ENCODE measurements around the gene CDH11.

Gene CDH11

GRCh38 chr16:64952177-64952576 is 169.7 kb downstream of the CDH11 start:
- Histone ChIP-seq H3K4me2 (ENCODE audit: low read depth, low read length) (no peak overlapping the region), H3F3A (ENCODE audit: insufficient read depth, low read length) (no peaks in the 10 kb centered on the region), H3K4me3 (ENCODE audit: low read length) (no peak overlapping the region), H3K9me2 (replicated peaks; ENCODE audit: insufficient read depth, low read length) (no peaks in the 10 kb centered on the region), H3K79me2 (ENCODE audit: low read length) (no peaks in the 10 kb centered on the region), H3K4me1 (ENCODE audit: low read length) (no peaks in the 10 kb centered on the region), H3K9me3 (replicated peaks; ENCODE audit: insufficient read depth, low read length) (no peaks in the 10 kb centered on the region; the same call in 1 of the 2 replicates), H3K36me3 (replicated peaks; ENCODE audit: insufficient read depth, low read length) (no peaks in the 10 kb centered on the region), H3K27ac (ENCODE audit: low read length) (no peak overlapping the region), H2AFZ (ENCODE audit: low read length) (no peak overlapping the region), H3K27me3 (replicated peaks; ENCODE audit: insufficient read depth, low read length) (no peaks in the 10 kb centered on the region), H4K20me1 (ENCODE audit: insufficient read depth, low read length) (no peaks in the 10 kb centered on the region), H3K9ac (ENCODE audit: low read length) (no peak overlapping the region)
- DNase-seq: no peak
- TF ChIP-seq EZH2 (optimal IDR thresholded peaks at IDR 0.05; ENCODE audit: low read depth, low read length) (no peak), EZH2phosphoT487 (IDR thresholded peaks at IDR 0.05; ENCODE audit: low read length) (no peak)
- TF ChIP-seq, protein P1, sequence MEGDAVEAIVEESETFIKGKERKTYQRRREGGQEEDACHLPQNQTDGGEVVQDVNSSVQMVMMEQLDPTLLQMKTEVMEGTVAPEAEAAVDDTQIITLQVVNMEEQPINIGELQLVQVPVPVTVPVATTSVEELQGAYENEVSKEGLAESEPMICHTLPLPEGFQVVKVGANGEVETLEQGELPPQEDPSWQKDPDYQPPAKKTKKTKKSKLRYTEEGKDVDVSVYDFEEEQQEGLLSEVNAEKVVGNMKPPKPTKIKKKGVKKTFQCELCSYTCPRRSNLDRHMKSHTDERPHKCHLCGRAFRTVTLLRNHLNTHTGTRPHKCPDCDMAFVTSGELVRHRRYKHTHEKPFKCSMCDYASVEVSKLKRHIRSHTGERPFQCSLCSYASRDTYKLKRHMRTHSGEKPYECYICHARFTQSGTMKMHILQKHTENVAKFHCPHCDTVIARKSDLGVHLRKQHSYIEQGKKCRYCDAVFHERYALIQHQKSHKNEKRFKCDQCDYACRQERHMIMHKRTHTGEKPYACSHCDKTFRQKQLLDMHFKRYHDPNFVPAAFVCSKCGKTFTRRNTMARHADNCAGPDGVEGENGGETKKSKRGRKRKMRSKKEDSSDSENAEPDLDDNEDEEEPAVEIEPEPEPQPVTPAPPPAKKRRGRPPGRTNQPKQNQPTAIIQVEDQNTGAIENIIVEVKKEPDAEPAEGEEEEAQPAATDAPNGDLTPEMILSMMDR (IDR thresholded peaks at IDR 0.05; ENCODE audit: low read length): no peak

DNA sequence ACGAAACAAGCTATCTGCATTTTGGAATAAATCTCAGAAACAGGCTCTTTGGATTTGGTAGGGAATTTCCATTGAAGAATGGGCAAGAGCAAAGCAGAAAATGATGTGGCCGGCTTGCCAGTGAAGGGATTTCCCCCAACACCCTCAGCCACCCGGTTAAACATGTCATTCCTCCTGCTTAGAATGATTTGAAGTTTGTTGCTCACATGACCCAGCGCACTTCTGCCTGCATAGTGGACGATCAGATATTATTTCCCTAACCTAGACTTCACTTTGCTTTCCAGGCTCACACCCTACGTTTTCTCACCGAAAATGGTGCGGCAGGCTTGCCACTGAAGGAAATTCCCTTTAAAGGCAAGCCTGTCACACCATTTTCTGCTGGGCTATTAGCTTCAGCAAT is 170.7 kb downstream of the CDH11 start:
- Histone ChIP-seq H3K4me3 (ENCODE audit: low read length) (no peak overlapping the region), H3K4me2 (ENCODE audit: low read depth, low read length) (no peak overlapping the region), H3K9me2 (replicated peaks; ENCODE audit: insufficient read depth, low read length) (no peaks in the 10 kb centered on the region), H3K36me3 (replicated peaks; ENCODE audit: insufficient read depth, low read length) (no peaks in the 10 kb centered on the region), H3K9me3 (replicated peaks; ENCODE audit: insufficient read depth, low read length) (no peaks in the 10 kb centered on the region; the same call in 1 of the 2 replicates), H3K27ac (ENCODE audit: low read length) (no peak overlapping the region), H3K27me3 (replicated peaks; ENCODE audit: insufficient read depth, low read length) (no peaks in the 10 kb centered on the region), H2AFZ (ENCODE audit: low read length) (no peak overlapping the region), H4K20me1 (ENCODE audit: insufficient read depth, low read length) (no peaks in the 10 kb centered on the region), H3K4me1 (ENCODE audit: low read length) (no peaks in the 10 kb centered on the region), H3K79me2 (ENCODE audit: low read length) (no peaks in the 10 kb centered on the region), H3F3A (ENCODE audit: insufficient read depth, low read length) (no peaks in the 10 kb centered on the region), H3K9ac (ENCODE audit: low read length) (no peak overlapping the region)
- no peak for TF ChIP-seq EZH2 (optimal IDR thresholded peaks at IDR 0.05; ENCODE audit: low read depth, low read length)
- TF ChIP-seq, protein P1 (IDR thresholded peaks at IDR 0.05; ENCODE audit: low read length): no peak
- no peak for TF ChIP-seq EZH2phosphoT487 (IDR thresholded peaks at IDR 0.05; ENCODE audit: low read length)
- no peak for DNase-seq

DNA sequence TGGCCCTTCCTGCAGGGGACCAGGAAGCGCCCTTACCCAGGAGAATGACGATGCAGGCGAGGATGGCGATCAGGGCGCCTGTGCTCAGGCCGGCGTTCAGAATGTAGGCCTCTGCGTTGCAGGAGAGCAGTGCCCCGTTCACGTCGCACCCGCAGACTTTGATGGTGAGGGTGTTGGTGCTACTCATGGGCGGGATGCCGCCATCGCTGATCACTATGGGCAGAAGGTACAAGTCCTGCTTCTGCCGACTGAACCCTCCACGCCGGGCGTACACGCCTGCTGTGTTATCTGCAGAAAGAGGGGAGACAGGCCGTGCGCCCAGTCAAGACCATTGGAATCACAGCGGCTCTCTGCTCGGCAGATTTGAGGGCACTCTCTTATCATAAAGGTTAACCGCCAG is 171.1 kb downstream of the CDH11 start:
- H3K27ac ChIP-seq (ENCODE audit: low read length): no peak overlapping the region
- DNase-seq: no peak
- H2AFZ ChIP-seq (ENCODE audit: low read length): no peak overlapping the region
- H3F3A ChIP-seq (ENCODE audit: insufficient read depth, low read length): no peaks in the 10 kb centered on the region
- no peak overlapping the region for H3K9ac ChIP-seq (ENCODE audit: low read length)
- no peaks in the 10 kb centered on the region for H3K79me2 ChIP-seq (ENCODE audit: low read length)
- H3K4me2 ChIP-seq (ENCODE audit: low read depth, low read length): no peak overlapping the region
- H3K27me3 ChIP-seq (replicated peaks; ENCODE audit: insufficient read depth, low read length): no peaks in the 10 kb centered on the region
- no peaks in the 10 kb centered on the region for H3K36me3 ChIP-seq (replicated peaks; ENCODE audit: insufficient read depth, low read length)
- H3K9me2 ChIP-seq (replicated peaks; ENCODE audit: insufficient read depth, low read length): no peaks in the 10 kb centered on the region
- TF ChIP-seq EZH2phosphoT487 (IDR thresholded peaks at IDR 0.05; ENCODE audit: low read length) (no peak), EZH2 (optimal IDR thresholded peaks at IDR 0.05; ENCODE audit: low read depth, low read length) (no peak)
- TF ChIP-seq, protein P1 (IDR thresholded peaks at IDR 0.05; ENCODE audit: low read length): no peak
- H4K20me1 ChIP-seq (ENCODE audit: insufficient read depth, low read length): no peaks in the 10 kb centered on the region
- no peaks in the 10 kb centered on the region; the same call in 1 of the 2 replicates for H3K9me3 ChIP-seq (replicated peaks; ENCODE audit: insufficient read depth, low read length)
- no peak overlapping the region for H3K4me3 ChIP-seq (ENCODE audit: low read length)
- no peaks in the 10 kb centered on the region for H3K4me1 ChIP-seq (ENCODE audit: low read length)
